Activated CD4-positive, alpha-beta T cell treated with anti-CD3 and anti-CD28 coated beads, Interleukin-2, amount 50 U/mL, for 4 hours (primary cell): Measurements from ENCODE around the gene TNFRSF6B.
A peak's percentile ranks its signal among the peaks of the same experiment; 100 is the strongest.

Experiments used
- DNase-seq, 2 experiments: peaks; one replicate each; pipeline ENCODE4 v3.0.0-alpha.2; 2020

TNFRSF6B gene

GRCh38 chr20:63698739-63699465 is 2.5 kb downstream of the TNFRSF6B start:
- DNase-seq = peak; percentile 32 to 40

GRCh38 chr20:63699466-63700198 is 3.2 kb downstream of the TNFRSF6B start:
- no peak for DNase-seq

GRCh38 chr20:63700199-63701050 is 4.0 kb downstream of the TNFRSF6B start:
- DNase-seq = no peak

GRCh38 chr20:63701051-63701328 is 4.5 kb downstream of the TNFRSF6B start:
- DNase-seq = no peak

- no peak for DNase-seq
Measured at GRCh38 chr20:63701329-63702035, 5.0 kb downstream of the TNFRSF6B start.

- DNase-seq = no peak
Measured at GRCh38 chr20:63702036-63702665, 5.7 kb downstream of the TNFRSF6B start.

GRCh38 chr20:63702751-63703470 is 6.5 kb downstream of the TNFRSF6B start:
- no peak for DNase-seq

- DNase-seq = no peak
Measured at GRCh38 chr20:63703471-63703975, 7.1 kb downstream of the TNFRSF6B start.

GRCh38 chr20:63703976-63704748 is 7.7 kb downstream of the TNFRSF6B start:
- DNase-seq = no peak

GRCh38 chr20:63704749-63705117 is 8.3 kb downstream of the TNFRSF6B start:
- no peak for DNase-seq

GRCh38 chr20:63705232-63706026 is 9.0 kb downstream of the TNFRSF6B start:
- no peak for DNase-seq

- no peak for DNase-seq
Measured at GRCh38 chr20:63706027-63706695, 9.7 kb downstream of the TNFRSF6B start.

GRCh38 chr20:63706852-63707557 is 10.6 kb downstream of the TNFRSF6B start:
- peak; percentile 65 to 70 for DNase-seq

- peak; percentile 79 to 80 for DNase-seq
Measured at GRCh38 chr20:63707558-63708300, 11.3 kb downstream of the TNFRSF6B start, which contains the start of the genes ARFRP1 and ZGPAT. Gene ARFRP1, minus strand, starts transcription at chr20:63707976. Its CDS starts 885 bp downstream, at chr20:63707091. Gene ZGPAT, plus strand, starts transcription at chr20:63708039. Its CDS starts 542 bp downstream, at chr20:63708581.

GRCh38 chr20:63708301-63709148 is 12.1 kb downstream of the TNFRSF6B start:
- no peak for DNase-seq

GRCh38 chr20:63709149-63709527 is 12.7 kb downstream of the TNFRSF6B start:
- DNase-seq = no peak
